GM23338 (cell line): ENCODE data around the gene CRYGA. TPM values are rescaled to one million over a fixed set of nuclear protein-coding genes. Genes with fewer than 3 reads are reported as not detected.

ENCODE experiments used
- ATAC-seq: fragments of 200-7000 bp; cut with Tn5 transposase; 3 replicates; pipeline ENCODE4 v1.9.1; 2020
- DNase-seq: peaks from one replicate; pipeline ENCODE4 v3.0.0-alpha.2; 2015; ENCODE audit warnings: low spot score
- H2AFZ ChIP-seq: fragments of 200-600 bp; sonication (generic); 2 replicates; pipeline ENCODE4 v1.8.0; 2016; ENCODE audit warnings: antibody characterized with exemption, mild to moderate bottlenecking, moderate library complexity
- H3F3A ChIP-seq: fragments of 200-600 bp; sonication (generic); replicated peaks from 2 replicates; pipeline ENCODE4 v1.8.0; 2017; ENCODE audit warnings: antibody characterized with exemption, mixed run types, low read depth
- H3K27ac ChIP-seq: fragments of 200-600 bp; sonication (generic); 2 replicates; pipeline ENCODE4 v1.6.1; 2016; ENCODE audit warnings: low read depth
- H3K27me3 ChIP-seq: fragments of 200-600 bp; sonication (generic); 2 replicates; pipeline ENCODE4 v1.8.0; 2016; ENCODE audit warnings: mild to moderate bottlenecking, mixed run types, moderate library complexity; ENCODE audit not compliant: insufficient read depth
- H3K36me3 ChIP-seq: fragments of 200-600 bp; sonication (generic); 2 replicates; pipeline ENCODE4 v1.8.0; 2016; ENCODE audit warnings: mild to moderate bottlenecking; ENCODE audit not compliant: insufficient read depth
- H3K4me1 ChIP-seq: fragments of 200-600 bp; sonication (generic); 2 replicates; pipeline ENCODE4 v1.8.0; 2016; ENCODE audit warnings: mild to moderate bottlenecking, moderate library complexity; ENCODE audit not compliant: insufficient read depth
- H3K4me2 ChIP-seq: fragments of 200-600 bp; sonication (generic); 2 replicates; pipeline ENCODE4 v1.7.1; 2017; ENCODE audit warnings: mixed run types
- H3K4me3 ChIP-seq: fragments of 200-600 bp; sonication (generic); 2 replicates; pipeline ENCODE4 v1.6.1; 2016; ENCODE audit warnings: mixed run types
- H3K79me2 ChIP-seq: fragments of 200-600 bp; sonication (generic); replicated peaks from 2 replicates; pipeline ENCODE4 v1.8.0; 2017; ENCODE audit warnings: mild to moderate bottlenecking; ENCODE audit not compliant: insufficient read depth
- H3K9me2 ChIP-seq: fragments of 200-600 bp; sonication (generic); 2 replicates; pipeline ENCODE4 v1.8.0; 2017; ENCODE audit not compliant: insufficient read depth
- H4K20me1 ChIP-seq: fragments of 200-600 bp; sonication (generic); replicated peaks from 2 replicates; pipeline ENCODE4 v1.8.0; 2017; ENCODE audit warnings: mild to moderate bottlenecking; ENCODE audit not compliant: insufficient read depth
- H3K27ac Mint-ChIP-seq: 2 replicates; pipeline ENCODE4 v1.8.0; 2020; ENCODE audit warnings: inconsistent platforms, mild to moderate bottlenecking, moderate library complexity, mixed read lengths
- H3K27me3 Mint-ChIP-seq: 3 replicates; pipeline ENCODE4 v1.8.0; 2022; ENCODE audit warnings: low read depth, mild to moderate bottlenecking, moderate library complexity, mixed read lengths, inconsistent platforms; ENCODE audit not compliant: insufficient read depth, poor library complexity
- H3K36me3 Mint-ChIP-seq: 3 replicates; pipeline ENCODE4 v1.8.0; 2021; ENCODE audit warnings: low read depth, mild to moderate bottlenecking, inconsistent platforms, moderate library complexity, mixed read lengths
- H3K4me1 Mint-ChIP-seq: 3 replicates; pipeline ENCODE4 v1.8.0; 2020; ENCODE audit warnings: mild to moderate bottlenecking, inconsistent platforms, mixed read lengths
- H3K4me3 Mint-ChIP-seq: 3 replicates; pipeline ENCODE4 v1.8.0; 2021; ENCODE audit warnings: moderate library complexity, mild to moderate bottlenecking, inconsistent platforms, mixed read lengths
- H3K9me3 Mint-ChIP-seq: 3 replicates; pipeline ENCODE4 v1.8.0; 2020; ENCODE audit warnings: moderate library complexity, mild to moderate bottlenecking, inconsistent platforms, mixed read lengths
- CREB1 ChIP-seq: fragments of 250-450 bp; sonication (Bioruptor Pico); IDR thresholded peaks from 2 replicates; pipeline ENCODE4 v1.5.0; 2020; ENCODE audit warnings: low read depth, mild to moderate bottlenecking, moderate library complexity
- CTCF ChIP-seq, 2 experiments: fragments of 200-600 bp in 1 of 2; sonication (generic) in 1 of 2; conservative IDR thresholded peaks; 2 replicates each; pipeline versions ENCODE4 v1.5.1 to v1.6.1; 2016 to 2017; ENCODE audit warnings: antibody characterized with exemption in 2 of 2, low read depth in 2 of 2, mild to moderate bottlenecking in 2 of 2, moderate library complexity in 1 of 2
- ETS1 ChIP-seq: IDR thresholded peaks from 2 replicates; pipeline ENCODE4 v1.6.1; 2016; ENCODE audit warnings: antibody characterized with exemption
- EZH2 ChIP-seq: fragments of 200-600 bp; sonication (generic); IDR thresholded peaks from one replicate; pipeline ENCODE4 v1.8.0; 2017; ENCODE audit warnings: antibody characterized with exemption, mild to moderate bottlenecking, low read depth; ENCODE audit not compliant: unreplicated experiment
- EZH2phosphoT487 ChIP-seq: fragments of 200-600 bp; sonication (generic); IDR thresholded peaks from one replicate; pipeline ENCODE4 v1.8.1; 2018; ENCODE audit warnings: antibody characterized with exemption; ENCODE audit not compliant: unreplicated experiment
- JUNB ChIP-seq: IDR thresholded peaks from one replicate; pipeline ENCODE4 v1.6.1; 2016; ENCODE audit warnings: antibody characterized with exemption; ENCODE audit not compliant: unreplicated experiment
- NANOG ChIP-seq: IDR thresholded peaks from 2 replicates; pipeline ENCODE4 v1.6.1; 2016; ENCODE audit warnings: antibody characterized with exemption, borderline replicate concordance
- POLR2AphosphoS5 ChIP-seq: IDR thresholded peaks from 2 replicates; pipeline ENCODE4 v1.6.1; 2016; ENCODE audit warnings: antibody characterized with exemption, low read depth
- STAT1 ChIP-seq: IDR thresholded peaks from one replicate; pipeline ENCODE4 v1.6.1; 2016; ENCODE audit warnings: antibody characterized with exemption; ENCODE audit not compliant: unreplicated experiment
- ZNF114 ChIP-seq: fragments of 250-450 bp; sonication (Bioruptor Pico); IDR thresholded peaks from 2 replicates; pipeline ENCODE4 v1.5.0; 2020; ENCODE audit warnings: mild to moderate bottlenecking, moderate library complexity
- ZNF331 ChIP-seq: fragments of 250-450 bp; sonication (Bioruptor Pico); IDR thresholded peaks from 2 replicates; pipeline ENCODE4 v1.5.0; 2020; ENCODE audit warnings: low read depth, mild to moderate bottlenecking, moderate library complexity
- ZNF462 ChIP-seq: fragments of 250-450 bp; sonication (Bioruptor Pico); IDR thresholded peaks from 2 replicates; pipeline ENCODE4 v1.5.0; 2020; ENCODE audit warnings: mild to moderate bottlenecking, moderate library complexity
- polyA plus RNA-seq: library from polyadenylated mRNA; unstranded; fragments of >200 nt; fragmentation: Nextera tagmentation; extraction: Ambion mirVana; gene quantifications from 2 replicates; pipeline ENCODE4 v1.2.1, GENCODE V29; 2016
- total RNA-seq: library from RNA; depleted of rRNA; stranded (reverse); fragments of >200 nt; shearing (Covaris generic); gene quantifications from 2 replicates; pipeline ENCODE4 v1.2.3, GENCODE V29; 2014
- TF ChIP-seq, protein P1 (sequence below): IDR thresholded peaks from one replicate; pipeline ENCODE4 v1.6.1; 2018; ENCODE audit warnings: antibody characterized with exemption; ENCODE audit not compliant: unreplicated experiment

Gene CRYGA
- total and polyA plus RNA-seq, 2 experiments from 2014 or later: not detected

DNA sequence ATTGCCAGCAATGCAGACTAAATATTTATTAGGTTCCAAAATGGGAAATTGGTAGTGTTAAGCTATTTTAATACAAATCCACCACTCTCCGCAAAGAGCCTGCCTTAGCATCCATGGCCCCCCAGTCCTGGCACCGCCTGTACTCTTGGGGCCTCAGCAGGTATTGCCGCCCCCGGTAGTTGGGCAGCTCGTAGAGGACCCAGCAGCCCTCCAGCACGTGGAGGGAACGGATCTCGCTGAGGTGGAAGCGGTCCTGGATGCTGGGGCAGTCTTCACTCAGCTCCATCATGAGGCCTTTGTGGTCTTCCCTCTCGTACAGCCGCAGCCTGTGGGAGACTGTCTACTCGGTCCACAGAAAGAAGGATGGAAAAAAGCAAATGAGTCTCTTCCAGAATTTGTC lies 35.3 kb downstream of the CRYGA start (continued):
- TF ChIP-seq JUNB: no peak
- TF ChIP-seq CREB1 (CRISPR knock-in tag): no peak
- no peak for TF ChIP-seq EZH2phosphoT487
- no peak for TF ChIP-seq ZNF331
- TF ChIP-seq NANOG: no peak

DNA sequence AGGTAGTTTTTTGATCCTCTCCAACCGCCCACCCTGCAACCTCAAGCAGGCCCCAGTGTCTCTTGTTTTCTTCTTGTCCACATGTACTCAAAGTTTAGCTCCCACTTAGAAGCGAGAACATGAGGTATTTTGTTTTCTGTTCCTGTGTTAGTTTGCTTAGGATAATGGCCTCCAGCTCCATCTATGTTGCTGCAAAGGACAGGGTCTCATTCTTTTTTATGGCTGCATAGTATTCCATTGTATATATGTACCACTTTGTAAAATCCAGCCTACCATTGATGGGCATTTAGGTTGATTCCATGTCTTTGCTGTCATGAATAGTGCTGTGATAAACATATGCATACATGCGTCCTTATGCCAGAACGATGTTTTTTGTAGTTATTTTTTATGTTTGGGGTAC lies 36.3 kb downstream of the CRYGA start:
- Mint-ChIP-seq H3K36me3 (no peaks in the 10 kb centered on the region), H3K27ac (no peak overlapping the region), H3K27me3 (peaks cover 16% of the 10 kb centered on the region), H3K4me1 (peaks cover 16% of the 10 kb centered on the region), H3K9me3 (no peaks in the 10 kb centered on the region), H3K4me3 (no peak overlapping the region)
- no peaks in the 10 kb centered on the region for H3K9me2 ChIP-seq
- H3K4me2 ChIP-seq: no peak overlapping the region
- H3K4me3 ChIP-seq: no peak overlapping the region
- no peaks in the 10 kb centered on the region for H3K36me3 ChIP-seq
- no peak for TF ChIP-seq ZNF462 (CRISPR knock-in tag)
- no peak for TF ChIP-seq EZH2
- TF ChIP-seq STAT1: no peak
- TF ChIP-seq NANOG: no peak
- no peak for TF ChIP-seq POLR2AphosphoS5
- TF ChIP-seq, protein P1, sequence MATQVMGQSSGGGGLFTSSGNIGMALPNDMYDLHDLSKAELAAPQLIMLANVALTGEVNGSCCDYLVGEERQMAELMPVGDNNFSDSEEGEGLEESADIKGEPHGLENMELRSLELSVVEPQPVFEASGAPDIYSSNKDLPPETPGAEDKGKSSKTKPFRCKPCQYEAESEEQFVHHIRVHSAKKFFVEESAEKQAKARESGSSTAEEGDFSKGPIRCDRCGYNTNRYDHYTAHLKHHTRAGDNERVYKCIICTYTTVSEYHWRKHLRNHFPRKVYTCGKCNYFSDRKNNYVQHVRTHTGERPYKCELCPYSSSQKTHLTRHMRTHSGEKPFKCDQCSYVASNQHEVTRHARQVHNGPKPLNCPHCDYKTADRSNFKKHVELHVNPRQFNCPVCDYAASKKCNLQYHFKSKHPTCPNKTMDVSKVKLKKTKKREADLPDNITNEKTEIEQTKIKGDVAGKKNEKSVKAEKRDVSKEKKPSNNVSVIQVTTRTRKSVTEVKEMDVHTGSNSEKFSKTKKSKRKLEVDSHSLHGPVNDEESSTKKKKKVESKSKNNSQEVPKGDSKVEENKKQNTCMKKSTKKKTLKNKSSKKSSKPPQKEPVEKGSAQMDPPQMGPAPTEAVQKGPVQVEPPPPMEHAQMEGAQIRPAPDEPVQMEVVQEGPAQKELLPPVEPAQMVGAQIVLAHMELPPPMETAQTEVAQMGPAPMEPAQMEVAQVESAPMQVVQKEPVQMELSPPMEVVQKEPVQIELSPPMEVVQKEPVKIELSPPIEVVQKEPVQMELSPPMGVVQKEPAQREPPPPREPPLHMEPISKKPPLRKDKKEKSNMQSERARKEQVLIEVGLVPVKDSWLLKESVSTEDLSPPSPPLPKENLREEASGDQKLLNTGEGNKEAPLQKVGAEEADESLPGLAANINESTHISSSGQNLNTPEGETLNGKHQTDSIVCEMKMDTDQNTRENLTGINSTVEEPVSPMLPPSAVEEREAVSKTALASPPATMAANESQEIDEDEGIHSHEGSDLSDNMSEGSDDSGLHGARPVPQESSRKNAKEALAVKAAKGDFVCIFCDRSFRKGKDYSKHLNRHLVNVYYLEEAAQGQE: no peak
- TF ChIP-seq EZH2phosphoT487: no peak
- no peak for TF ChIP-seq CREB1 (CRISPR knock-in tag)
- TF ChIP-seq JUNB: no peak
- TF ChIP-seq ZNF331: no peak
- no peak for TF ChIP-seq ZNF114 (CRISPR knock-in tag)
- no peak for TF ChIP-seq CTCF (conservative IDR thresholded peaks at IDR 0.05; ENCODE audit: low read depth in 2 of 2)
- no peak for TF ChIP-seq ETS1
- no peaks in the 10 kb centered on the region for H3K27me3 ChIP-seq
- H3F3A ChIP-seq: no peaks in the 10 kb centered on the region
- no peaks in the 10 kb centered on the region for H4K20me1 ChIP-seq
- ATAC-seq: no peak
- H2AFZ ChIP-seq: no peak overlapping the region
- H3K4me1 ChIP-seq: peaks cover 9% of the 10 kb centered on the region; the same call in 1 of the 2 replicates
- DNase-seq: no peak
- no peaks in the 10 kb centered on the region for H3K79me2 ChIP-seq
- no peak overlapping the region for H3K27ac ChIP-seq
